ENCODE data around the gene MSI2.

DNA sequence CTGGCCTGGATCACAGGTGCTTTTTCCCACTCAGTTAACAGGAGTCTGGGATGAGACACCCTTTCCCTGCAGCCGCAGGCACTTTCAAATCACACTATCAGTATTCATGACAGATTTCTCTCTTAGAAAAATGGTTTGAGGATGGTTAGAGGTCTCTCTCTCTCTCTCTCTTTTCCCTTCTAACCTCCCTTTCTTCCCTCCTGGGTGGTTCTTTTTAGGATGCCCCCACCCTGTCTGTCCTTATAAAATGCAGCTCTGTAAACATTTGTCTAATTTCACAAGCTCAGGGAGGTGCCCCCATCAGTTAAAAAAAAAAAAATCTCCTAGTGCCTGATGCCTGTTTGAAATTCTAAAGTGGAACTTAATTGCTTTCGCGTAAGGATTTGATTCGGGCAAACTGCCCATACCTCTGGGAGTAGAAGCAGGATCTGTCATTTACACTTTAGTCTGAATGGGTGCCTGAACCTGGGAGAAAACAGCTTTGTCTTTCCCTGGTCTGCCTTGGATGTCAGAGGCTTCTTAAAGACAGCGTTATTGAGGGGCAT, 329.9 kb downstream of the MSI2 start:
- no peak for TF ChIP-seq POLR2AphosphoS5 (IDR thresholded peaks at IDR 0.05; ENCODE audit: borderline replicate concordance, low read depth, low read length)
- no peak for TF ChIP-seq EZH2 (IDR thresholded peaks at IDR 0.05)
- TF ChIP-seq FOXP2 (optimal IDR thresholded peaks at IDR 0.05; ENCODE audit: control extremely low read depth, extremely low read length, insufficient read depth), result no peak

Measured in SK-N-MC (cell line).